ENCODE results near the gene ZNF414. TPM values are rescaled to one million over a fixed set of nuclear protein-coding genes. Genes with fewer than 3 reads are reported as not detected.

Gene ZNF414
- total and polyA plus RNA-seq, 2 experiments from 2014 or later: 27.4 to 45.0 TPM

DNA sequence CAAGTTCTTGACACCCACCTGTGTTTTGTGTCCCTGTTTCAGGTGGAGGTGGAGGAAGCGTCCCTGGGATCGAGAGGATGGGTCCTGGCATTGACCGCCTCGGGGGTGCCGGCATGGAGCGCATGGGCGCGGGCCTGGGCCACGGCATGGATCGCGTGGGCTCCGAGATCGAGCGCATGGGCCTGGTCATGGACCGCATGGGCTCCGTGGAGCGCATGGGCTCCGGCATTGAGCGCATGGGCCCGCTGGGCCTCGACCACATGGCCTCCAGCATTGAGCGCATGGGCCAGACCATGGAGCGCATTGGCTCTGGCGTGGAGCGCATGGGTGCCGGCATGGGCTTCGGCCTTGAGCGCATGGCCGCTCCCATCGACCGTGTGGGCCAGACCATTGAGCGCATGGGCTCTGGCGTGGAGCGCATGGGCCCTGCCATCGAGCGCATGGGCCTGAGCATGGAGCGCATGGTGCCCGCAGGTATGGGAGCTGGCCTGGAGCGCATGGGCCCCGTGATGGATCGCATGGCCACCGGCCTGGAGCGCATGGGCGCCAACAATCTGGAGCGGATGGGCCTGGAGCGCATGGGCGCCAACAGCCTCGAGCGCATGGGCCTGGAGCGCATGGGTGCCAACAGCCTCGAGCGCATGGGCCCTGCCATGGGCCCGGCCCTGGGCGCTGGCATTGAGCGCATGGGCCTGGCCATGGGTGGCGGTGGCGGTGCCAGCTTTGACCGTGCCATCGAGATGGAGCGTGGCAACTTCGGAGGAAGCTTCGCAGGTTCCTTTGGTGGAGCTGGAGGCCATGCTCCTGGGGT is 28.2 kb downstream of the ZNF414 start:
- Histone ChIP-seq H3K4me2 (no peak overlapping the region), H3K27me3 (ENCODE audit: insufficient read depth) (no peaks in the 10 kb centered on the region), H3K4me1 (ENCODE audit: insufficient read depth) (no peaks in the 10 kb centered on the region), H3K27ac (ENCODE audit: low read depth) (0 out of 2 replicates have a peak overlapping the region, but pooled peaks have one; percentile 66), H3K9me2 (ENCODE audit: insufficient read depth) (no peaks in the 10 kb centered on the region), H3F3A (replicated peaks; ENCODE audit: low read depth) (peaks cover 65% of the 10 kb centered on the region), H3K36me3 (ENCODE audit: insufficient read depth) (peaks cover 50% of the 10 kb centered on the region), H3K79me2 (replicated peaks; ENCODE audit: insufficient read depth) (peaks cover 44% of the 10 kb centered on the region), H2AFZ (no peak overlapping the region), H3K4me3 (no peak overlapping the region), H4K20me1 (replicated peaks; ENCODE audit: insufficient read depth) (peaks cover 39% of the 10 kb centered on the region)
- TF ChIP-seq EZH2 (IDR thresholded peaks at IDR 0.05; ENCODE audit: low read depth, unreplicated experiment) (no peak), POLR2AphosphoS5 (IDR thresholded peaks at IDR 0.05; ENCODE audit: low read depth) (0 out of 2 replicates have a peak, but pooled peaks have one; percentile 21)
- no peak for DNase-seq (ENCODE audit: low spot score)
- Mint-ChIP-seq H3K27me3 (ENCODE audit: insufficient read depth, low read depth, poor library complexity) (peaks cover 28% of the 10 kb centered on the region), H3K36me3 (ENCODE audit: low read depth) (peaks cover 92% of the 10 kb centered on the region), H3K4me3 (no peak overlapping the region), H3K4me1 (peaks cover 22% of the 10 kb centered on the region), H3K27ac (no peak overlapping the region), H3K9me3 (no peaks in the 10 kb centered on the region; the same call in 1 of the 3 replicates)
- ATAC-seq: no peak

DNA sequence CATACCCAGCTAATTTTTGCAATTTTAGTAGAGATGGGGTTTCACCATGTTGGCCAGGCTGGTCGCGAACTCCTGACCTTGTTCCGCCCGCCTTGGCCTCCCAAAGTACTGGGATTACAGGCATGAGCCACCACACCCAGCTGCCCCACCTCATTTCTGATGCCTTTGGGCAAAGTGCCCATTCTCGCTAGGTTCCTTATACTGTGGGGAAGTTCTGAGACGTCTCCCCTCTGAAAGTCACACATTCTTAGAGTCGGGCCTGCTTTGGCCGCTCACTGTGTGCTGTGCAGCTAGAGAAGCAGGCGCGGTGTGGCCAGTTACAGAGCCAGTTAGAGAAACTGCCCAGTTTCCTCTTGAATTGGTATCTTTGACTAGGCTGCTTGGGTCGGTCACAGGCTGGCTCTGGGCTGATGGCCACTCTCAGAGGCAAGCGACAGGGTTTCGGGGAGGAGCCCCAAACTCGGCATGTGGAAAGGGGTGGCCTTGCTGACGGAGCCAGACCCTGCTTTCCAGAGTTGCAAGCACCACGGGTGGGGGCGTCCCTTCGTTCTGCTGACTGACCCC is 29.6 kb downstream of the ZNF414 start:
- H3K4me1 Mint-ChIP-seq: peaks cover 16% of the 10 kb centered on the region
- H3K27me3 Mint-ChIP-seq (ENCODE audit: insufficient read depth, low read depth, poor library complexity): peaks cover 24% of the 10 kb centered on the region
- peaks cover 50% of the 10 kb centered on the region for H3K36me3 ChIP-seq (ENCODE audit: insufficient read depth)
- peaks cover 90% of the 10 kb centered on the region for H3K36me3 Mint-ChIP-seq (ENCODE audit: low read depth)
- H2AFZ ChIP-seq: no peak overlapping the region
- 0 out of 2 replicates have a peak overlapping the region, but pooled peaks have one; percentile 66 for H3K27ac ChIP-seq (ENCODE audit: low read depth)
- no peaks in the 10 kb centered on the region for H3K9me2 ChIP-seq (ENCODE audit: insufficient read depth)
- no peak overlapping the region for H3K4me3 Mint-ChIP-seq
- DNase-seq (ENCODE audit: low spot score): no peak
- H3K27ac Mint-ChIP-seq: no peak overlapping the region
- ATAC-seq: no peak
- H3K4me2 ChIP-seq: no peak overlapping the region
- no peaks in the 10 kb centered on the region for H3K27me3 ChIP-seq (ENCODE audit: insufficient read depth)
- peaks cover 52% of the 10 kb centered on the region for H4K20me1 ChIP-seq (replicated peaks; ENCODE audit: insufficient read depth)
- peaks cover 66% of the 10 kb centered on the region for H3F3A ChIP-seq (replicated peaks; ENCODE audit: low read depth)
- no peaks in the 10 kb centered on the region for H3K4me1 ChIP-seq (ENCODE audit: insufficient read depth)
- TF ChIP-seq, protein P1, sequence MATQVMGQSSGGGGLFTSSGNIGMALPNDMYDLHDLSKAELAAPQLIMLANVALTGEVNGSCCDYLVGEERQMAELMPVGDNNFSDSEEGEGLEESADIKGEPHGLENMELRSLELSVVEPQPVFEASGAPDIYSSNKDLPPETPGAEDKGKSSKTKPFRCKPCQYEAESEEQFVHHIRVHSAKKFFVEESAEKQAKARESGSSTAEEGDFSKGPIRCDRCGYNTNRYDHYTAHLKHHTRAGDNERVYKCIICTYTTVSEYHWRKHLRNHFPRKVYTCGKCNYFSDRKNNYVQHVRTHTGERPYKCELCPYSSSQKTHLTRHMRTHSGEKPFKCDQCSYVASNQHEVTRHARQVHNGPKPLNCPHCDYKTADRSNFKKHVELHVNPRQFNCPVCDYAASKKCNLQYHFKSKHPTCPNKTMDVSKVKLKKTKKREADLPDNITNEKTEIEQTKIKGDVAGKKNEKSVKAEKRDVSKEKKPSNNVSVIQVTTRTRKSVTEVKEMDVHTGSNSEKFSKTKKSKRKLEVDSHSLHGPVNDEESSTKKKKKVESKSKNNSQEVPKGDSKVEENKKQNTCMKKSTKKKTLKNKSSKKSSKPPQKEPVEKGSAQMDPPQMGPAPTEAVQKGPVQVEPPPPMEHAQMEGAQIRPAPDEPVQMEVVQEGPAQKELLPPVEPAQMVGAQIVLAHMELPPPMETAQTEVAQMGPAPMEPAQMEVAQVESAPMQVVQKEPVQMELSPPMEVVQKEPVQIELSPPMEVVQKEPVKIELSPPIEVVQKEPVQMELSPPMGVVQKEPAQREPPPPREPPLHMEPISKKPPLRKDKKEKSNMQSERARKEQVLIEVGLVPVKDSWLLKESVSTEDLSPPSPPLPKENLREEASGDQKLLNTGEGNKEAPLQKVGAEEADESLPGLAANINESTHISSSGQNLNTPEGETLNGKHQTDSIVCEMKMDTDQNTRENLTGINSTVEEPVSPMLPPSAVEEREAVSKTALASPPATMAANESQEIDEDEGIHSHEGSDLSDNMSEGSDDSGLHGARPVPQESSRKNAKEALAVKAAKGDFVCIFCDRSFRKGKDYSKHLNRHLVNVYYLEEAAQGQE (IDR thresholded peaks at IDR 0.05; ENCODE audit: unreplicated experiment): no peak
- no peak for TF ChIP-seq STAT1 (IDR thresholded peaks at IDR 0.05; ENCODE audit: unreplicated experiment)
- H3K79me2 ChIP-seq (replicated peaks; ENCODE audit: insufficient read depth): peaks cover 57% of the 10 kb centered on the region
- no peaks in the 10 kb centered on the region; the same call in 1 of the 3 replicates for H3K9me3 Mint-ChIP-seq
- no peak overlapping the region for H3K4me3 ChIP-seq
